HG03280 (cell line): ENCODE results near the gene EIF2B2.
A peak's percentile ranks its signal among the peaks of the same experiment; 100 is the strongest.

Source experiments
- ATAC-seq: cut with Tn5 transposase; IDR thresholded peaks from one replicate; pipeline ENCODE4 v1.9.1; 2021; ENCODE audit warnings: mild to moderate bottlenecking, moderate library complexity; ENCODE audit not compliant: unreplicated experiment

The EIF2B2 gene

GRCh38 chr14:75040959-75041358 lies 38.2 kb downstream of the EIF2B2 start:
- ATAC-seq, result no peak

DNA sequence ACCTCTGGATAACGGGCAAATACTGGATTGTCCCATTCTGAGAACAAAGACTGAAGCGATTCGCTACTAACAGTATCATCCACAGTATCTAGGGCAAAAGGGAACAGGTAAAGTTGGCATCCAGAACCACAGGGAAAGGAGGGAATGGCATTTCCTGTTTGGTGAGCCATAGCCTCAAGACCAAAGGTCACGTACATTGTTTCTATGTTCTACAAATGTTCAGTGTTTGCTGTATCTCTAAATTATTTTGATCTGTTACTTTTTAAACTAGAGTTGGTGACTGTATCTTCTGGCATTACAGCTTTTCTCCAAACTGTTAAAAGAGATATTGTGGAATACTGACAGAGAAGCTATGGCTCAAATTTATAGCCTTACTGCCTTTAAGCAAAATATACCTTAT lies 38.9 kb downstream of the EIF2B2 start:
- ATAC-seq, result no peak

GRCh38 chr14:75042035-75042434 lies 39.3 kb downstream of the EIF2B2 start:
- ATAC-seq, result no peak

DNA sequence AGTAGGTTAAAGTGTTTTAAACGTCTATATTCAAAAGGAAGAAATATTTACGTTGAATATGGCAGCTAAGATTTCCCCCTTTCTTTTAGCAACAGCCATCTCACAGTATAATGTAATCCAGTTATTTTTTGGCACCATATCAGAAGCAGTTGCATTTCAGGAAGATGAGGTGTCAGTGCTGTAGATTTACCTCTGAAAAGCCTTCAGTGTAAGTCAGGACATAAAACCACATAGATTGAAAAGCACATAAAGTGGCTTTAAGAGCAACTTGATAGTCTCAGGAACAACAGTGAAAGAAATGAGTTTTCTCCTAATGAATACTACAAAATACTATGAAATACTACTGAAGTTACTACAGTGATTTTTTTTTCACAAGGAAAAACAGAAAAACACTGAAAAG lies 41.6 kb downstream of the EIF2B2 start:
- ATAC-seq, result no peak

- no peak for ATAC-seq
These were observed 42.0 kb downstream of the EIF2B2 start for GRCh38 chr14:75044752-75045151.

GRCh38 chr14:75046275-75046674 lies 43.6 kb downstream of the EIF2B2 start:
- no peak for ATAC-seq

GRCh38 chr14:75046899-75047298 lies 44.2 kb downstream of the EIF2B2 start:
- ATAC-seq, result no peak

DNA sequence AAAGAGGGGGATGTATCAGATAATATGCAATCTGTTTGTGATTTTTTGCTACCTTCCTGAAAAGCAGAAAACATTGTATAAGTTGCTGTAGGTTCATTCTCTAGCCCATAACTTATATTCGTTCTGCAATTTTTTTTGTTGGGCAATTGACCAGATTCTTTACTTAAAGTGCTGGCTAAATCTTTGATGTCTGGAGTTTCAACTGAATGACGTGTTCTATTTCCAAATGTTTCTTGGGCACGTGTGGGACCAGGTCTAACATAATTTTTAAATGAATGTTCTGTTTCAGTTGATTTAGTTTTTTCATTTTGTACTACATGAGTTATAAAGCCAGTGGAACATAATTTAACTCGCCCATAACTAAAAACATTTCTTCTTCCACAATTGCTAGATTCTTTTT lies 44.8 kb downstream of the EIF2B2 start:
- no peak for ATAC-seq

DNA sequence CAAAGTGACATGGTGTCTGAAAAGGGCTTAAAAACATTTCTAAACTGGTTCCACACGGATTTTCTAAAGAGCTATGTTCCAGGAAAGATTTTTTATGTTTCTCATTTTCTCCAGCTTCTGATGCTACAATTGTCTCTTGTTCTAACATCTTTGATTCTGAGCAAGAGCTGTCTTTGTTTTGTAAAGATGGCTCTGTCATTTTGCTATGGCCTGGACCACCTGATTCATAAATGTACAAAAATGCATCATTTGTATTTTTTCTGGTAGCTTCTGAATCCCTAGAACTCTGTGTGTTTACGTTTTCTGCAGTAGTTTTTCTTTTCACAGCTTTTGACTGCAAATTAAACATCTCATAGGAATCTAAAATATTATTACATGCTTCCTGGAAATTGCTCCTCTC lies 45.4 kb downstream of the EIF2B2 start:
- ATAC-seq, result no peak

DNA sequence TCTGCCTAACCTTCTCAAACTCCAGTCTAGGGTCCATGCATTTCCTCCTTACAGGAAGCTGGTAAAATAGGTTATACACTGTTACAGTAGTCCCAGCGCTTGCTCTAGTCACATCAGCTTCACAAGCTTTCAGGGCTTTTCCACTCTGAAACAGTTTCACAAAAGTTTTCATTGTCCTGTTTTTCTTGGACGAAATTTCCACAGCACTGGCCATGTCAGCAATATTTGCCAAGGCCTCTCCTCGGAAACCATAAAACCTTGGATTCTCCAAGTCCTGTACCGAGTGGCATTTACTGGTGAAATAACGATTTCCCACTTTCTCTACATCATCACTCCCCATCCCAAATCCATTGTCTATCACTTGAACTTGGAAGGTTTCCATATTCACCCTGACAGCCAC lies 46.4 kb downstream of the EIF2B2 start:
- no peak for ATAC-seq

DNA sequence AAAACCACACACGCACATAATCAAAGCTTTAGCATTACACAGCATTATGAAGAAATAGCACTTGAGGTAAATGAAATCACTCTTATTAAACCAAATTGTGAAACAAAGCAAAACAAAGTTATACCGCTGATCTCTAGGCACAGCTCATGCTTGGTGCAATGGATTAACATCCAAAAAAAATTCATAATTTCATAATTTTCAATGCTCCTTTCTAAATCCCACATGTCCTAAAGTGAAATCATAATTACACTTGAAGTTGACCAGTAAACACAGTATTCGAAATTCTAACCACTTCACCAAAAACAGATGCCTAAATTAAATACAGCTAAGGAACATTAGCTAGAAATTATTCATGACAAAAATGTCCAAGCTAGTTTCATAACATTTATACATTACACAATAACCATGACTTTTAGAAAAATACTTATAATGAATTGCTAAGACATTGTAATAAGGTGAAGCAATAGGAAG lies 47.0 kb downstream of the EIF2B2 start:
- no peak for ATAC-seq

- ATAC-seq, result peak; percentile 69
These were observed 48.3 kb downstream of the EIF2B2 start, which contains the start of gene MLH3 for GRCh38 chr14:75050852-75051555. Gene MLH3, minus strand, starts transcription at chr14:75051467. Its CDS starts 1,812 bp downstream, at chr14:75049655.

DNA sequence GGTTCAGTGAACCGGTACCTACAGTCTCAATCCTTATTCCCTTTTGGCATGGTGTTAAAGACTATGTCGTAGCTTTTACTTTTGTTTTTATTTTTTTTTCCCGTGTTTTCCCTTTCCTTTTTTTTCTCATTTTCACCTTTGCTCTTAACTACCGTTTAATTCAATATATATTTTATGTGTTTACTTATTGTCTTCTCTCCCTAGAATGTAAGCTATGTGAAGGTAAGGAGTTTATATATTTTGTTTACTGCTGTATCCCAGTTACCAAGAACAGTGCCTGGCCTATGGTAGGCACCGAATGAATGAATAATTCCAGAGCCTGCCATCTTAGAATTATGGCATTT lies 48.8 kb downstream of the EIF2B2 start:
- no peak for ATAC-seq

GRCh38 chr14:75053396-75054291 lies 50.9 kb downstream of the EIF2B2 start:
- ATAC-seq, result no peak

GRCh38 chr14:75054421-75054820 lies 51.7 kb downstream of the EIF2B2 start:
- ATAC-seq, result no peak

GRCh38 chr14:75059642-75060041 lies 56.9 kb downstream of the EIF2B2 start:
- ATAC-seq, result no peak

GRCh38 chr14:75060420-75060819 lies 57.7 kb downstream of the EIF2B2 start:
- no peak for ATAC-seq
